ENCODE results near the gene MGLL. TPM values are rescaled to one million over a fixed set of nuclear protein-coding genes. Genes with fewer than 3 reads are reported as not detected.

Gene MGLL
- total RNA-seq, 2 experiments from 2014 or later = 19.2 to 21.6 TPM

GRCh38 chr3:127754411-127755304, 67.7 kb downstream of the MGLL start:
- intact Hi-C loops (cut with micrococcal nuclease; ENCODE audit: unreplicated experiment) = no loop called here
- no peak overlapping the region for H3K4me3 ChIP-seq (ENCODE audit: low read depth, low read length, poor library complexity, severe bottlenecking)
- no peaks in the 10 kb centered on the region for H3K79me2 ChIP-seq (ENCODE audit: insufficient read depth, low read depth, low read length)
- POLR2A ChIA-PET = interaction anchor here (0.6 kb wide), 1 partner anchor 11 kb away, joined by 3 read pairs; no protein-coding TSS in a partner anchor
- no peaks in the 10 kb centered on the region for H3K9me3 ChIP-seq (ENCODE audit: low read length)
- no peak overlapping the region for H3K4me2 ChIP-seq (ENCODE audit: low read length)
- H4K20me1 ChIP-seq (ENCODE audit: insufficient read depth, low read length) = no peaks in the 10 kb centered on the region
- no peaks in the 10 kb centered on the region for H3K9me2 ChIP-seq (ENCODE audit: insufficient read depth, low read length)
- no peak for TF ChIP-seq EZH2phosphoT487 (IDR thresholded peaks at IDR 0.05; ENCODE audit: borderline replicate concordance, low read depth, low read length)
- TF ChIP-seq CTCF (conservative IDR thresholded peaks at IDR 0.05; ENCODE audit: low read length) = no peak
- no peak overlapping the region for H3K27ac ChIP-seq (ENCODE audit: low read depth, low read length, poor library complexity, severe bottlenecking)
- DNase-seq (ENCODE audit: low spot score) = no peak
- BruUV-seq (replicated peaks) = no TSS peak
- no peaks in the 10 kb centered on the region for H3K36me3 ChIP-seq (ENCODE audit: insufficient read depth, low read length)
- H2AFZ ChIP-seq (ENCODE audit: low read length) = no peak overlapping the region
- peaks cover 21% of the 10 kb centered on the region for H3K4me1 ChIP-seq (ENCODE audit: insufficient read depth, low read length, poor library complexity, severe bottlenecking)
- CTCF ChIA-PET (ENCODE audit: unreplicated experiment) = no interaction called here

GRCh38 chr3:127753898-127754410, 68.4 kb downstream of the MGLL start:
- DNase-seq (ENCODE audit: low spot score) = no peak
- Histone ChIP-seq H3K36me3 (ENCODE audit: insufficient read depth, low read length) (no peaks in the 10 kb centered on the region), H3K9me2 (ENCODE audit: insufficient read depth, low read length) (no peaks in the 10 kb centered on the region), H3K4me2 (ENCODE audit: low read length) (no peak overlapping the region), H3K79me2 (ENCODE audit: insufficient read depth, low read depth, low read length) (no peaks in the 10 kb centered on the region), H4K20me1 (ENCODE audit: insufficient read depth, low read length) (no peaks in the 10 kb centered on the region), H3K27ac (ENCODE audit: low read depth, low read length, poor library complexity, severe bottlenecking) (no peak overlapping the region), H3K4me3 (ENCODE audit: low read depth, low read length, poor library complexity, severe bottlenecking) (no peak overlapping the region), H3K9me3 (ENCODE audit: low read length) (no peaks in the 10 kb centered on the region), H3K4me1 (ENCODE audit: insufficient read depth, low read length, poor library complexity, severe bottlenecking) (peaks cover 26% of the 10 kb centered on the region), H2AFZ (ENCODE audit: low read length) (no peak overlapping the region)
- ChIA-PET POLR2A (interaction anchor here (0.6 to 0.7 kb wide), 2 partner anchors 11 to 14 kb away, joined by 3 read pairs; no protein-coding TSS in a partner anchor), CTCF (ENCODE audit: unreplicated experiment) (no interaction called here)
- no TSS peak for BruUV-seq (replicated peaks)
- intact Hi-C loops (cut with micrococcal nuclease; ENCODE audit: unreplicated experiment) = no loop called here
- TF ChIP-seq EZH2phosphoT487 (IDR thresholded peaks at IDR 0.05; ENCODE audit: borderline replicate concordance, low read depth, low read length) = no peak
- no peak for TF ChIP-seq CTCF (conservative IDR thresholded peaks at IDR 0.05; ENCODE audit: low read length)

GRCh38 chr3:127753338-127753737, 69.0 kb downstream of the MGLL start:
- Histone ChIP-seq H3K9me3 (ENCODE audit: low read length) (no peaks in the 10 kb centered on the region), H3K4me2 (ENCODE audit: low read length) (no peak overlapping the region), H3K36me3 (ENCODE audit: insufficient read depth, low read length) (no peaks in the 10 kb centered on the region), H3K27ac (ENCODE audit: low read depth, low read length, poor library complexity, severe bottlenecking) (no peak overlapping the region), H3K9me2 (ENCODE audit: insufficient read depth, low read length) (no peaks in the 10 kb centered on the region), H3K4me3 (ENCODE audit: low read depth, low read length, poor library complexity, severe bottlenecking) (no peak overlapping the region), H3K4me1 (ENCODE audit: insufficient read depth, low read length, poor library complexity, severe bottlenecking) (peaks cover 26% of the 10 kb centered on the region), H3K79me2 (ENCODE audit: insufficient read depth, low read depth, low read length) (no peaks in the 10 kb centered on the region), H2AFZ (ENCODE audit: low read length) (no peak overlapping the region), H4K20me1 (ENCODE audit: insufficient read depth, low read length) (no peaks in the 10 kb centered on the region)
- BruUV-seq (replicated peaks) = no TSS peak
- CTCF ChIA-PET (ENCODE audit: unreplicated experiment) = no interaction called here
- no peak for TF ChIP-seq EZH2phosphoT487 (IDR thresholded peaks at IDR 0.05; ENCODE audit: borderline replicate concordance, low read depth, low read length)
- TF ChIP-seq CTCF (conservative IDR thresholded peaks at IDR 0.05; ENCODE audit: low read length) = no peak
- DNase-seq (ENCODE audit: low spot score) = no peak
- intact Hi-C loops (cut with micrococcal nuclease; ENCODE audit: unreplicated experiment) = no loop called here
- POLR2A ChIA-PET = interaction anchor here (0.7 kb wide), 1 partner anchor 14 kb away, joined by 3 read pairs; no protein-coding TSS in a partner anchor

Data from OCI-LY7 (cell line).